ENCODE data around the gene PFDN1. TPM values are rescaled to one million over a fixed set of nuclear protein-coding genes. Genes with fewer than 3 reads are reported as not detected.

Gene PFDN1
- total RNA-seq, 2 experiments from 2014 or later, result 49.1 to 50.6 TPM

GRCh38 chr5:140239461-140239860, 63.4 kb downstream of the PFDN1 start:
- Mint-ChIP-seq H3K27me3 (no peaks in the 10 kb centered on the region), H3K27ac (no peak overlapping the region), H3K4me3 (no peak overlapping the region), H3K9me3 (no peaks in the 10 kb centered on the region), H3K36me3 (ENCODE audit: low read depth) (no peaks in the 10 kb centered on the region), H3K4me1 (ENCODE audit: low read depth) (no peaks in the 10 kb centered on the region)
- no peak for ATAC-seq
- DNase-seq, result no peak
- ChIA-PET CTCF (interaction anchor here (0.9 to 26.2 kb wide), 30 partner anchors 8 to 482 kb away, joined by 3 to 874 read pairs (median 4); partner anchors contain the start of genes CYSTM1, HARS1, HARS2 and HBEGF), POLR2A (interaction anchor here (0.9 to 1.3 kb wide), 2 partner anchors 113 to 117 kb away, joined by 3 read pairs; no protein-coding TSS in a partner anchor)
- intact Hi-C loops (cut with micrococcal nuclease), result no loop called here
- no peak for TF ChIP-seq CTCF (IDR thresholded peaks at IDR 0.05)

DNA sequence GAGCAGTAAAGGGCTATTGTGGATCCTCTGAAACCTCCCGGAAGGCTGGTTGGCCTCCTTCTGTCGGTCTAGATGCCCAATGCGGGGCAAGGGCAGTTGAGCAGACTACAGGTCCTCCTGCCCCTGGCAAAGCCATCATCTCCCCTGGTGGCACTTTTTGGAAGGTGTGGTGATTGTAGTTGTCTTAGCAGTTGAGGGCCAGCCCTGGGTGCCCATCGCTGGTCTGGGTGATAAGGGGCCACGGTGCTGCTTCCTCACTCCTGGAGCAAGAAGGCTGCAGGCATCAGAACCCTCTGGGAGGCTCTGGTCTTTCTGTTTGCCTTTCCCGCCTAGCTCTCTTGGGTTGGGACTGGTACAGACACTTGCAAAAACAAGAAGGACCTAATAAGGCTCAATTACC, 64.1 kb downstream of the PFDN1 start:
- ATAC-seq (no peak), DNase-seq (no peak)
- no peak overlapping the region for H3K4me3 Mint-ChIP-seq
- no peaks in the 10 kb centered on the region for H3K9me3 Mint-ChIP-seq
- H3K27ac Mint-ChIP-seq, result no peak overlapping the region
- H3K36me3 Mint-ChIP-seq (ENCODE audit: low read depth), result no peaks in the 10 kb centered on the region
- no peak for TF ChIP-seq CTCF (IDR thresholded peaks at IDR 0.05)
- CTCF ChIA-PET, result interaction anchor here (1.1 to 26.2 kb wide), 11 partner anchors 9 to 483 kb away, joined by 3 to 874 read pairs (median 5); partner anchors contain the start of genes HBEGF and SLC4A9
- POLR2A ChIA-PET, result no interaction called here
- intact Hi-C loops (cut with micrococcal nuclease), result no loop called here
- H3K4me1 Mint-ChIP-seq (ENCODE audit: low read depth), result no peaks in the 10 kb centered on the region
- H3K27me3 Mint-ChIP-seq, result no peaks in the 10 kb centered on the region

DNA sequence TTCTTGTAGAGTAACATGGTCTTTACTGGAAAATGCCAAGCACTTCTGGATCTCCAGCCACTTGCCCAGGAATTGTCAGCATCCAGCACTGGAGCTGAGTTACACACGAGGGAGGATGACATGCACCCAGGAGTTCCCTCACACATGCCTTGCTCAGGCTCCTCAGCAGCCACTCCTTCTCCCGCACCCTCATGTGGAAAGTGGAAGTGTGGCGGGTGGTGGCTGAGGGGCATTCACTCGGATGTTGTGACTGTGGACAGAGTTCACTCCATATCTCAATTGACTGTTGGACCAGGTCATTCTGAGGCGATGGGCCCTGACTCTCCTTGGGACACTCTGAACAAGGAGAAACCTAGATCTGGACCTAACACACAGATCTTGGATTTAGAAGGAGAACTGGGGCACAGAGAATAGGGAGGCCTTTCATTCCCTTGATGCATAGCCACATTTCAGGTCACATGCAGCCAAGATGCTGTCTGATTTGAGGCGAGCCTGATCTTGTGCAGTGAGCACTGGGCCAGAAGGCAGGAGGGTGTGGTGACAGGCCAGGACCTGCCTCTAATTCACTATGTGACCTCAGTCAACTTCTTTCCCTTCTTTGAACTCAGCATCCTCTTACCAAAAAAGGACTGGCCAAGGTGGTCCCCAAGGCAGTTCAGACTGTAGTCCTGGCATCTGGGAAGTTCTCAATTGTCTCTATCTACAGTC, 65.9 kb downstream of the PFDN1 start:
- CTCF ChIA-PET, result interaction anchor here (0.7 to 26.2 kb wide), 11 partner anchors 11 to 164 kb away, joined by 3 to 874 read pairs (median 4); partner anchors contain the start of genes ANKHD1, HBEGF and SLC4A9
- no peak for ATAC-seq
- no peak overlapping the region for H3K27ac Mint-ChIP-seq

GRCh38 chr5:140235791-140236551, 66.9 kb downstream of the PFDN1 start:
- no peaks in the 10 kb centered on the region for H3K36me3 Mint-ChIP-seq (ENCODE audit: low read depth)
- ATAC-seq (no peak), DNase-seq (no peak)
- peaks cover 2% of the 10 kb centered on the region for H3K27me3 Mint-ChIP-seq
- no peak for TF ChIP-seq CTCF (IDR thresholded peaks at IDR 0.05)
- POLR2A ChIA-PET, result no interaction called here
- H3K4me3 Mint-ChIP-seq, result no peak overlapping the region
- intact Hi-C loops (cut with micrococcal nuclease), result no loop called here
- no peaks in the 10 kb centered on the region for H3K9me3 Mint-ChIP-seq
- no peak overlapping the region for H3K27ac Mint-ChIP-seq
- H3K4me1 Mint-ChIP-seq (ENCODE audit: low read depth), result no peaks in the 10 kb centered on the region
- CTCF ChIA-PET, result interaction anchor here (0.7 to 2.5 kb wide), 13 partner anchors 9 to 165 kb away, joined by 3 to 18 read pairs (median 4); partner anchors contain the start of genes ANKHD1, HBEGF and SLC4A9

More for the DNA sequence above, 65.9 kb downstream of the PFDN1 start:
- no peak for TF ChIP-seq CTCF (IDR thresholded peaks at IDR 0.05)
- Mint-ChIP-seq H3K4me1 (ENCODE audit: low read depth) (no peaks in the 10 kb centered on the region), H3K9me3 (no peaks in the 10 kb centered on the region), H3K27me3 (peaks cover 2% of the 10 kb centered on the region), H3K4me3 (no peak overlapping the region), H3K36me3 (ENCODE audit: low read depth) (no peaks in the 10 kb centered on the region)
- DNase-seq, result no peak
- POLR2A ChIA-PET, result interaction anchor here (1.7 kb wide), 1 partner anchor 10 kb away, joined by 4 read pairs; no protein-coding TSS in a partner anchor
- intact Hi-C loops (cut with micrococcal nuclease), result no loop called here

Data from activated CD8-positive, alpha-beta T cell treated with anti-CD3 and anti-CD28 coated beads for 36 hours (primary cell).